HepG2 (cell line): Measurements from ENCODE around the gene POLN. TPM values are rescaled to one million over a fixed set of nuclear protein-coding genes. Genes with fewer than 3 reads are reported as not detected.

Experiments used
- ATAC-seq: fragments of 200-7000 bp; cut with Tn5 transposase; 3 replicates; pipeline ENCODE4 v1.9.1; 2020; ENCODE audit warnings: mild to moderate bottlenecking, moderate library complexity
- BruUV-seq: library from RNA; stranded (reverse); fragments of 400-500 nt; replicated peaks from 2 replicates; lab custom pipeline; 2021; lab: Mats Ljungman, UMichigan
- CTCF ChIA-PET: fragments of 300-600 bp; formaldehyde crosslinking; extraction: SDS; loops from one replicate; lab custom pipeline; 2021; ENCODE audit warnings: low total read pairs, inconsistent platforms, low intra/inter-chr PET ratio; lab: Yijun Ruan, JAX
- POLR2A ChIA-PET: fragments of 350-600 bp; sonication (Branson Sonifier 250); formaldehyde crosslinking; loops from one replicate; lab custom pipeline; 2020; ENCODE audit warnings: antibody characterized with exemption, inconsistent platforms; lab: Yijun Ruan, JAX
- DNase-seq: peaks from one replicate; pipeline ENCODE4 v3.0.0-alpha.2; 2015; ENCODE audit warnings: low spot score
- FAIRE-seq: peaks from 3 replicates; lab custom pipeline; 2011; peaks lifted over from hg19 to GRCh38; lab: Jason Lieb, UNC
- H2AFZ ChIP-seq: one replicate; pipeline ENCODE4 v1.6.1; 2011; ENCODE audit warnings: low read length, inconsistent platforms
- H3K27ac ChIP-seq: fragments of 300-600 bp; 3 replicates; pipeline ENCODE4 v1.8.0; 2011; ENCODE audit warnings: mixed run types, mild to moderate bottlenecking, mixed read lengths, low read length, inconsistent platforms; ENCODE audit not compliant: insufficient read depth; ENCODE audit errors: extremely low read length
- H3K27me3 ChIP-seq, 2 experiments: fragments of 200-600 bp in 1 of 2; 2 replicates in 1 of 2; 3 replicates in 1 of 2; pipeline versions ENCODE4 v1.6.0 to v1.8.0; 2011; ENCODE audit warnings: low read length in 2 of 2, mild to moderate bottlenecking in 2 of 2, moderate library complexity in 2 of 2, inconsistent platforms in 1 of 2; ENCODE audit not compliant: insufficient read depth in 2 of 2, control insufficient read depth in 1 of 2
- H3K36me3 ChIP-seq, 2 experiments: fragments of 200-600 bp in 1 of 2; replicated peaks in 1 of 2; 2 replicates in 1 of 2; 3 replicates in 1 of 2; pipeline versions ENCODE4 v1.5.1 to v1.8.0; 2011; ENCODE audit warnings: low read length in 2 of 2, inconsistent platforms in 1 of 2; ENCODE audit not compliant: insufficient read depth in 2 of 2, control insufficient read depth in 1 of 2
- H3K4me1 ChIP-seq: 2 replicates; pipeline ENCODE4 v1.5.1; 2012; ENCODE audit warnings: low read length, inconsistent platforms; ENCODE audit not compliant: insufficient read depth
- H3K4me2 ChIP-seq: 2 replicates; pipeline ENCODE4 v1.6.0; 2011; ENCODE audit warnings: low read depth, low read length, inconsistent platforms
- H3K4me3 ChIP-seq, 3 experiments: fragments of 200-600 bp in 1 of 3; sonication (generic), shearing (Covaris generic) in 1 of 3; replicated peaks in 1 of 3; 2 replicates each; pipeline ENCODE4 v1.5.1; 2011 to 2016; ENCODE audit warnings: low read length in 3 of 3, inconsistent platforms in 2 of 3, low read depth in 2 of 3, mild to moderate bottlenecking in 2 of 3, control low read depth in 1 of 3, mixed read lengths in 1 of 3; ENCODE audit not compliant: insufficient read depth in 1 of 3
- H3K79me2 ChIP-seq: one replicate; pipeline ENCODE4 v1.6.1; 2011; ENCODE audit warnings: low read length, inconsistent platforms; ENCODE audit not compliant: insufficient read depth
- H3K9ac ChIP-seq: 2 replicates; pipeline ENCODE4 v1.6.0; 2011; ENCODE audit warnings: mild to moderate bottlenecking, low read depth, low read length, inconsistent platforms; ENCODE audit not compliant: insufficient read depth
- H3K9me3 ChIP-seq: 2 replicates; pipeline ENCODE4 v1.5.1; 2012; ENCODE audit warnings: mild to moderate bottlenecking, low read length
- H4K20me1 ChIP-seq: 2 replicates; pipeline ENCODE4 v1.6.0; 2011; ENCODE audit warnings: inconsistent platforms, mild to moderate bottlenecking, low read length, moderate library complexity; ENCODE audit not compliant: insufficient read depth
- ERF ChIP-seq: IDR thresholded peaks from 2 replicates; pipeline ENCODE4 v1.6.1; 2018; ENCODE audit warnings: missing biosample characterization, missing genetic modification reagents
- HNF4G ChIP-seq, 2 experiments: sonication (generic) in 1 of 2; formaldehyde crosslinking in 1 of 2; IDR thresholded peaks; 2 replicates each; pipeline versions ENCODE4 v1.4.0 to v1.6.1; 2011 to 2020; ENCODE audit warnings: borderline replicate concordance in 2 of 2, low read depth in 2 of 2, mild to moderate bottlenecking in 2 of 2, low read length in 1 of 2, missing genetic modification reagents in 1 of 2, moderate library complexity in 1 of 2
- IKZF1 ChIP-seq: fragments of 450-650 bp; IDR thresholded peaks from 2 replicates; pipeline ENCODE4 v1.7.1; 2016
- MED1 ChIP-seq: sonication (generic); formaldehyde crosslinking; IDR thresholded peaks from 2 replicates; pipeline ENCODE4 v1.4.0; 2020; ENCODE audit warnings: missing genetic modification reagents
- MED13 ChIP-seq: sonication (generic); formaldehyde crosslinking; IDR thresholded peaks from 2 replicates; pipeline ENCODE4 v1.5.0; 2020; ENCODE audit warnings: missing genetic modification reagents
- NR2F1 ChIP-seq, 2 experiments: fragments of 450-650 bp in 1 of 2; formaldehyde crosslinking in 1 of 2; IDR thresholded peaks; 2 replicates each; pipeline versions ENCODE4 v1.5.0 to v1.6.1; 2016 to 2020; ENCODE audit warnings: mild to moderate bottlenecking in 1 of 2, missing compliant biosample characterization in 1 of 2, missing genetic modification reagents in 1 of 2, moderate library complexity in 1 of 2
- ZFP37 ChIP-seq: sonication (generic); formaldehyde crosslinking; IDR thresholded peaks from 2 replicates; pipeline ENCODE4 v1.4.0; 2020; ENCODE audit warnings: missing genetic modification reagents, borderline replicate concordance
- ZNF256 ChIP-seq: sonication (generic); formaldehyde crosslinking; conservative IDR thresholded peaks from 2 replicates; pipeline ENCODE4 v1.4.0; 2020; ENCODE audit warnings: missing genetic modification reagents
- ZSCAN25 ChIP-seq: sonication (generic); formaldehyde crosslinking; IDR thresholded peaks from 2 replicates; pipeline ENCODE4 v1.8.0; 2022; ENCODE audit warnings: mild to moderate bottlenecking, missing genetic modification reagents
- ZSCAN31 ChIP-seq: sonication (generic); formaldehyde crosslinking; IDR thresholded peaks from 2 replicates; pipeline ENCODE4 v1.5.0; 2020; ENCODE audit warnings: low read depth, mild to moderate bottlenecking, missing genetic modification reagents
- ZSCAN5A ChIP-seq: sonication (generic); formaldehyde crosslinking; IDR thresholded peaks from 2 replicates; pipeline ENCODE4 v1.8.0; 2022; ENCODE audit warnings: mild to moderate bottlenecking, missing genetic modification reagents, borderline replicate concordance
- WGBS: methylation state at CpG from one replicate; pipeline ENCODE4 v1.1.6; 2017; ENCODE audit warnings: low lambda C conversion rate; 5-methylcytosine and 5-hydroxymethylcytosine counted together
- in situ Hi-C: cut with HindIII; loops from 2 replicates; pipeline ENCODE4 v1.10.0; 2017; ENCODE audit warnings: low pct_unique_long_range_greater_than_20kb; ENCODE audit not compliant: extremely low pct_ligation_motif_present
- intact Hi-C: fragments of 100-400 bp; cut with micrococcal nuclease; formaldehyde crosslinking; loops from one replicate; pipeline ENCODE4 v1.10.0; 2022; ENCODE audit not compliant: unreplicated experiment
- polyA plus RNA-seq, 8 experiments: library from polyadenylated mRNA; depleted of rRNA in 3 of 8; stranded (reverse) in 7 of 8; unstranded in 1 of 8; fragments of >200 nt; fragmentation: Illumina TruSeq in 4 of 8; extraction: Trizol in 4 of 8; gene quantifications; 2 replicates each; pipeline versions ENCODE4 v1.2.1 to v1.2.3, GENCODE V29; 2011 to 2016; ENCODE audit warnings: low read depth in 4 of 8, missing spikeins in 1 of 8, mixed read lengths in 1 of 8; ENCODE audit not compliant: insufficient read depth in 1 of 8
- total RNA-seq, 5 experiments: library from RNA; depleted of rRNA; stranded (reverse); fragments of >200 nt; fragmentation: Illumina TruSeq; extraction: Trizol; gene quantifications; 2 replicates each; pipeline ENCODE4 v1.2.3, GENCODE V29; 2016; ENCODE audit warnings: low read depth in 1 of 5
- TF ChIP-seq, protein P1 (sequence below): sonication (generic); formaldehyde crosslinking; IDR thresholded peaks from 2 replicates; pipeline ENCODE4 v1.5.0; 2020; ENCODE audit warnings: mild to moderate bottlenecking, missing genetic modification reagents

Gene POLN
- total and polyA plus RNA-seq, 2 of the 13 experiments (the other 11 are each of a cell fraction or from before 2014, with no cell fraction given): 0.93 to 1.5 TPM

DNA sequence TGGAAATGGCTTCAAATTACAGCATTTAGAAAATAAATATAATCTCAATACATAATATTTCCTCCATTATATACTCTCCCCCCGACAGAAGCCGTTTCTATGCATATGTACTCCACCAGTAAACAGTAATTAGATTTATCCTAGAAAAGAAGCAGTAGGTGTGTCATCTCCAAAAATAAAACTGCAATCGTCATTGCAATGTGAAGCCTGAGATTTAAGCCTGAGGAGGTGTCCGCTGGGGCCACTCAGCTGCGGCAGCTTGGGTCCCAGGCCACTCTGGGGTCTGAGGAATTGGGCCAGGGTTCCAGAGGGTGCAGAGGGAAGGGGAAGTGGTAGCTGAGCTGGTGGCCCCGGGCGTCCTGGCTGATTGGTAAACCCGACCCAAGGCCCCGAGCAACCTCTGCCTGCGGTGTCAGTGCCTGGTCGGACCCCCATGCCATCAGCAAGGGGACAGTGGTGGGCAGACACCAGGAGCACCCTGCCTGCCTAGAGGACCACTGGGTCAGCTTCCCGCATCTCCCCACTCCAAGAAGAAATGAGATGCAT lies 27.8 kb upstream of the POLN start:
- FAIRE-seq (no peak), ATAC-seq (no peak), DNase-seq (no peak)
- no peak for TF ChIP-seq ZSCAN5A (CRISPR knock-in tag)
- TF ChIP-seq NR2F1 (CRISPR knock-in tag; IDR thresholded peaks at IDR 0.05): no peak
- TF ChIP-seq ZFP37 (CRISPR knock-in tag): no peak
- TF ChIP-seq ZNF256 (CRISPR knock-in tag): no peak
- TF ChIP-seq ERF (CRISPR knock-in tag): no peak
- TF ChIP-seq HNF4G (IDR thresholded peaks at IDR 0.05; ENCODE audit: borderline replicate concordance, low read depth, low read length): no peak
- TF ChIP-seq HNF4G (CRISPR knock-in tag; IDR thresholded peaks at IDR 0.05; ENCODE audit: borderline replicate concordance, low read depth): no peak
- TF ChIP-seq, protein P1, sequence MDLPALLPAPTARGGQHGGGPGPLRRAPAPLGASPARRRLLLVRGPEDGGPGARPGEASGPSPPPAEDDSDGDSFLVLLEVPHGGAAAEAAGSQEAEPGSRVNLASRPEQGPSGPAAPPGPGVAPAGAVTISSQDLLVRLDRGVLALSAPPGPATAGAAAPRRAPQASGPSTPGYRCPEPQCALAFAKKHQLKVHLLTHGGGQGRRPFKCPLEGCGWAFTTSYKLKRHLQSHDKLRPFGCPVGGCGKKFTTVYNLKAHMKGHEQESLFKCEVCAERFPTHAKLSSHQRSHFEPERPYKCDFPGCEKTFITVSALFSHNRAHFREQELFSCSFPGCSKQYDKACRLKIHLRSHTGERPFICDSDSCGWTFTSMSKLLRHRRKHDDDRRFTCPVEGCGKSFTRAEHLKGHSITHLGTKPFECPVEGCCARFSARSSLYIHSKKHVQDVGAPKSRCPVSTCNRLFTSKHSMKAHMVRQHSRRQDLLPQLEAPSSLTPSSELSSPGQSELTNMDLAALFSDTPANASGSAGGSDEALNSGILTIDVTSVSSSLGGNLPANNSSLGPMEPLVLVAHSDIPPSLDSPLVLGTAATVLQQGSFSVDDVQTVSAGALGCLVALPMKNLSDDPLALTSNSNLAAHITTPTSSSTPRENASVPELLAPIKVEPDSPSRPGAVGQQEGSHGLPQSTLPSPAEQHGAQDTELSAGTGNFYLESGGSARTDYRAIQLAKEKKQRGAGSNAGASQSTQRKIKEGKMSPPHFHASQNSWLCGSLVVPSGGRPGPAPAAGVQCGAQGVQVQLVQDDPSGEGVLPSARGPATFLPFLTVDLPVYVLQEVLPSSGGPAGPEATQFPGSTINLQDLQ (CRISPR knock-in tag): no peak
- TF ChIP-seq ZSCAN25 (CRISPR knock-in tag): no peak
- TF ChIP-seq MED1 (CRISPR knock-in tag): no peak
- TF ChIP-seq IKZF1: no peak
- no peak for TF ChIP-seq MED13 (CRISPR knock-in tag)
- no peak for TF ChIP-seq ZSCAN31 (CRISPR knock-in tag)
- no peaks in the 10 kb centered on the region for H3K79me2 ChIP-seq
- H3K9ac ChIP-seq: no peak overlapping the region
- no peak overlapping the region for H3K4me3 ChIP-seq
- no peaks in the 10 kb centered on the region for H3K9me3 ChIP-seq
- H2AFZ ChIP-seq: no peak overlapping the region
- H3K4me2 ChIP-seq: no peak overlapping the region
- intact Hi-C loops (no loop called here), in situ Hi-C loops (no loop called here)
- POLR2A ChIA-PET: no interaction called here
- H3K4me1 ChIP-seq: no peaks in the 10 kb centered on the region
- no peaks in the 10 kb centered on the region for H3K36me3 ChIP-seq
- WGBS: 17% methylated on average over 6 of the region's 12 CpGs
- H3K27me3 ChIP-seq: peaks cover 25 to 83% of the 10 kb centered on the region in 2 experiments; a peak in 4 of 5 replicates
- CTCF ChIA-PET: no interaction called here
- no peaks in the 10 kb centered on the region for H4K20me1 ChIP-seq
- H3K27ac ChIP-seq: no peak overlapping the region
- no TSS peak for BruUV-seq
